GM23338 (cell line): ENCODE data around the gene ME3. TPM values are rescaled to one million over a fixed set of nuclear protein-coding genes. Genes with fewer than 3 reads are reported as not detected.

ENCODE experiments used
- ATAC-seq: fragments of 200-7000 bp; cut with Tn5 transposase; 3 replicates; pipeline ENCODE4 v1.9.1; 2020
- DNase-seq: peaks from one replicate; pipeline ENCODE4 v3.0.0-alpha.2; 2015; ENCODE audit warnings: low spot score
- H2AFZ ChIP-seq: fragments of 200-600 bp; sonication (generic); 2 replicates; pipeline ENCODE4 v1.8.0; 2016; ENCODE audit warnings: antibody characterized with exemption, mild to moderate bottlenecking, moderate library complexity
- H3F3A ChIP-seq: fragments of 200-600 bp; sonication (generic); replicated peaks from 2 replicates; pipeline ENCODE4 v1.8.0; 2017; ENCODE audit warnings: antibody characterized with exemption, mixed run types, low read depth
- H3K27ac ChIP-seq: fragments of 200-600 bp; sonication (generic); 2 replicates; pipeline ENCODE4 v1.6.1; 2016; ENCODE audit warnings: low read depth
- H3K27me3 ChIP-seq: fragments of 200-600 bp; sonication (generic); 2 replicates; pipeline ENCODE4 v1.8.0; 2016; ENCODE audit warnings: mild to moderate bottlenecking, mixed run types, moderate library complexity; ENCODE audit not compliant: insufficient read depth
- H3K36me3 ChIP-seq: fragments of 200-600 bp; sonication (generic); 2 replicates; pipeline ENCODE4 v1.8.0; 2016; ENCODE audit warnings: mild to moderate bottlenecking; ENCODE audit not compliant: insufficient read depth
- H3K4me1 ChIP-seq: fragments of 200-600 bp; sonication (generic); 2 replicates; pipeline ENCODE4 v1.8.0; 2016; ENCODE audit warnings: mild to moderate bottlenecking, moderate library complexity; ENCODE audit not compliant: insufficient read depth
- H3K4me2 ChIP-seq: fragments of 200-600 bp; sonication (generic); 2 replicates; pipeline ENCODE4 v1.7.1; 2017; ENCODE audit warnings: mixed run types
- H3K4me3 ChIP-seq: fragments of 200-600 bp; sonication (generic); 2 replicates; pipeline ENCODE4 v1.6.1; 2016; ENCODE audit warnings: mixed run types
- H3K79me2 ChIP-seq: fragments of 200-600 bp; sonication (generic); replicated peaks from 2 replicates; pipeline ENCODE4 v1.8.0; 2017; ENCODE audit warnings: mild to moderate bottlenecking; ENCODE audit not compliant: insufficient read depth
- H3K9me2 ChIP-seq: fragments of 200-600 bp; sonication (generic); 2 replicates; pipeline ENCODE4 v1.8.0; 2017; ENCODE audit not compliant: insufficient read depth
- H4K20me1 ChIP-seq: fragments of 200-600 bp; sonication (generic); replicated peaks from 2 replicates; pipeline ENCODE4 v1.8.0; 2017; ENCODE audit warnings: mild to moderate bottlenecking; ENCODE audit not compliant: insufficient read depth
- H3K27ac Mint-ChIP-seq: 2 replicates; pipeline ENCODE4 v1.8.0; 2020; ENCODE audit warnings: inconsistent platforms, mild to moderate bottlenecking, moderate library complexity, mixed read lengths
- H3K27me3 Mint-ChIP-seq: 3 replicates; pipeline ENCODE4 v1.8.0; 2022; ENCODE audit warnings: low read depth, mild to moderate bottlenecking, moderate library complexity, mixed read lengths, inconsistent platforms; ENCODE audit not compliant: insufficient read depth, poor library complexity
- H3K36me3 Mint-ChIP-seq: 3 replicates; pipeline ENCODE4 v1.8.0; 2021; ENCODE audit warnings: low read depth, mild to moderate bottlenecking, inconsistent platforms, moderate library complexity, mixed read lengths
- H3K4me1 Mint-ChIP-seq: 3 replicates; pipeline ENCODE4 v1.8.0; 2020; ENCODE audit warnings: mild to moderate bottlenecking, inconsistent platforms, mixed read lengths
- H3K4me3 Mint-ChIP-seq: 3 replicates; pipeline ENCODE4 v1.8.0; 2021; ENCODE audit warnings: moderate library complexity, mild to moderate bottlenecking, inconsistent platforms, mixed read lengths
- H3K9me3 Mint-ChIP-seq: 3 replicates; pipeline ENCODE4 v1.8.0; 2020; ENCODE audit warnings: moderate library complexity, mild to moderate bottlenecking, inconsistent platforms, mixed read lengths
- CREB1 ChIP-seq: fragments of 250-450 bp; sonication (Bioruptor Pico); IDR thresholded peaks from 2 replicates; pipeline ENCODE4 v1.5.0; 2020; ENCODE audit warnings: low read depth, mild to moderate bottlenecking, moderate library complexity
- EZH2 ChIP-seq: fragments of 200-600 bp; sonication (generic); IDR thresholded peaks from one replicate; pipeline ENCODE4 v1.8.0; 2017; ENCODE audit warnings: antibody characterized with exemption, mild to moderate bottlenecking, low read depth; ENCODE audit not compliant: unreplicated experiment
- EZH2phosphoT487 ChIP-seq: fragments of 200-600 bp; sonication (generic); IDR thresholded peaks from one replicate; pipeline ENCODE4 v1.8.1; 2018; ENCODE audit warnings: antibody characterized with exemption; ENCODE audit not compliant: unreplicated experiment
- JUNB ChIP-seq: IDR thresholded peaks from one replicate; pipeline ENCODE4 v1.6.1; 2016; ENCODE audit warnings: antibody characterized with exemption; ENCODE audit not compliant: unreplicated experiment
- NANOG ChIP-seq: IDR thresholded peaks from 2 replicates; pipeline ENCODE4 v1.6.1; 2016; ENCODE audit warnings: antibody characterized with exemption, borderline replicate concordance
- POLR2AphosphoS5 ChIP-seq: IDR thresholded peaks from 2 replicates; pipeline ENCODE4 v1.6.1; 2016; ENCODE audit warnings: antibody characterized with exemption, low read depth
- REST ChIP-seq: IDR thresholded peaks from one replicate; pipeline ENCODE4 v1.6.1; 2018; ENCODE audit warnings: antibody characterized with exemption; ENCODE audit not compliant: unreplicated experiment
- STAT1 ChIP-seq: IDR thresholded peaks from one replicate; pipeline ENCODE4 v1.6.1; 2016; ENCODE audit warnings: antibody characterized with exemption; ENCODE audit not compliant: unreplicated experiment
- ZNF114 ChIP-seq: fragments of 250-450 bp; sonication (Bioruptor Pico); IDR thresholded peaks from 2 replicates; pipeline ENCODE4 v1.5.0; 2020; ENCODE audit warnings: mild to moderate bottlenecking, moderate library complexity
- ZNF331 ChIP-seq: fragments of 250-450 bp; sonication (Bioruptor Pico); IDR thresholded peaks from 2 replicates; pipeline ENCODE4 v1.5.0; 2020; ENCODE audit warnings: low read depth, mild to moderate bottlenecking, moderate library complexity
- polyA plus RNA-seq: library from polyadenylated mRNA; unstranded; fragments of >200 nt; fragmentation: Nextera tagmentation; extraction: Ambion mirVana; gene quantifications from 2 replicates; pipeline ENCODE4 v1.2.1, GENCODE V29; 2016
- total RNA-seq: library from RNA; depleted of rRNA; stranded (reverse); fragments of >200 nt; shearing (Covaris generic); gene quantifications from 2 replicates; pipeline ENCODE4 v1.2.3, GENCODE V29; 2014
- TF ChIP-seq, protein P1 (sequence below): IDR thresholded peaks from 2 replicates; pipeline ENCODE4 v1.6.1; 2016; ENCODE audit warnings: antibody characterized with exemption
- TF ChIP-seq, protein P2 (sequence below), 2 experiments: fragments of 200-600 bp in 1 of 2; sonication (generic) in 1 of 2; conservative IDR thresholded peaks; 2 replicates each; pipeline versions ENCODE4 v1.5.1 to v1.6.1; 2016 to 2017; ENCODE audit warnings: antibody characterized with exemption in 2 of 2, low read depth in 2 of 2, mild to moderate bottlenecking in 2 of 2, moderate library complexity in 1 of 2
- TF ChIP-seq, protein P3 (sequence below): fragments of 250-450 bp; sonication (Bioruptor Pico); IDR thresholded peaks from 2 replicates; pipeline ENCODE4 v1.5.0; 2020; ENCODE audit warnings: mild to moderate bottlenecking, moderate library complexity

ME3 gene
- total and polyA plus RNA-seq, 2 experiments from 2014 or later = 1.3 to 4.0 TPM

DNA sequence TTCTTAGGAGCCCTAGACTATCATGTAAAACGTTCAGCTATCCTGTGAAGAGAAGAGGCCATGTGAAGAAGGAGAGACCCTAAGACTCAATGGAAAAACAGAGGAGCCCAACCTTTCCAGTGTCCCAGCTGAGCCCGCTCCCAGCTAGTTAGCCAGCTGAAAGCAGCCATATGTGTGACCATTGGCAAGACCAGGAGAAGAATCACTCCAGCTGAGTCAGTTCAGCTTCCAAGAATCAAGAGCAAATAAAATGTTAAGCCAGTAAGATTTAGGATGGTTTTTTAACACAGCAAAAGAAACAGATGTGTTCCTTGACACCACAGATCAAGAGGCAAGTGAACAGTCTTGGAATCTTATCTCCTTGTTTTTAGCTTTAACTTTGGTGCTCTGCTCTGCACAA lies 189.7 kb downstream of the ME3 start:
- Histone ChIP-seq H3K4me2 (no peak overlapping the region), H3K79me2 (no peaks in the 10 kb centered on the region), H3K36me3 (no peaks in the 10 kb centered on the region), H3K27ac (no peak overlapping the region), H4K20me1 (no peaks in the 10 kb centered on the region), H3K27me3 (no peaks in the 10 kb centered on the region), H3K9me2 (0 out of 2 replicates have a peak, but pooled peaks cover 3% of the 10 kb centered on the region), H2AFZ (no peak overlapping the region), H3K4me3 (no peak overlapping the region), H3K4me1 (peaks cover 9% of the 10 kb centered on the region; the same call in 1 of the 2 replicates), H3F3A (no peaks in the 10 kb centered on the region)
- ATAC-seq = no peak
- Mint-ChIP-seq H3K36me3 (no peaks in the 10 kb centered on the region), H3K4me1 (peaks cover 8% of the 10 kb centered on the region; the same call in 2 of the 3 replicates), H3K4me3 (no peak overlapping the region), H3K27me3 (no peaks in the 10 kb centered on the region), H3K9me3 (no peaks in the 10 kb centered on the region), H3K27ac (no peak overlapping the region)
- DNase-seq = no peak
- TF ChIP-seq, protein P1, sequence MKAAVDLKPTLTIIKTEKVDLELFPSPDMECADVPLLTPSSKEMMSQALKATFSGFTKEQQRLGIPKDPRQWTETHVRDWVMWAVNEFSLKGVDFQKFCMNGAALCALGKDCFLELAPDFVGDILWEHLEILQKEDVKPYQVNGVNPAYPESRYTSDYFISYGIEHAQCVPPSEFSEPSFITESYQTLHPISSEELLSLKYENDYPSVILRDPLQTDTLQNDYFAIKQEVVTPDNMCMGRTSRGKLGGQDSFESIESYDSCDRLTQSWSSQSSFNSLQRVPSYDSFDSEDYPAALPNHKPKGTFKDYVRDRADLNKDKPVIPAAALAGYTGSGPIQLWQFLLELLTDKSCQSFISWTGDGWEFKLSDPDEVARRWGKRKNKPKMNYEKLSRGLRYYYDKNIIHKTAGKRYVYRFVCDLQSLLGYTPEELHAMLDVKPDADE = no peak
- TF ChIP-seq STAT1 = no peak
- TF ChIP-seq EZH2 = no peak
- no peak for TF ChIP-seq CREB1 (CRISPR knock-in tag)
- TF ChIP-seq, protein P2, sequence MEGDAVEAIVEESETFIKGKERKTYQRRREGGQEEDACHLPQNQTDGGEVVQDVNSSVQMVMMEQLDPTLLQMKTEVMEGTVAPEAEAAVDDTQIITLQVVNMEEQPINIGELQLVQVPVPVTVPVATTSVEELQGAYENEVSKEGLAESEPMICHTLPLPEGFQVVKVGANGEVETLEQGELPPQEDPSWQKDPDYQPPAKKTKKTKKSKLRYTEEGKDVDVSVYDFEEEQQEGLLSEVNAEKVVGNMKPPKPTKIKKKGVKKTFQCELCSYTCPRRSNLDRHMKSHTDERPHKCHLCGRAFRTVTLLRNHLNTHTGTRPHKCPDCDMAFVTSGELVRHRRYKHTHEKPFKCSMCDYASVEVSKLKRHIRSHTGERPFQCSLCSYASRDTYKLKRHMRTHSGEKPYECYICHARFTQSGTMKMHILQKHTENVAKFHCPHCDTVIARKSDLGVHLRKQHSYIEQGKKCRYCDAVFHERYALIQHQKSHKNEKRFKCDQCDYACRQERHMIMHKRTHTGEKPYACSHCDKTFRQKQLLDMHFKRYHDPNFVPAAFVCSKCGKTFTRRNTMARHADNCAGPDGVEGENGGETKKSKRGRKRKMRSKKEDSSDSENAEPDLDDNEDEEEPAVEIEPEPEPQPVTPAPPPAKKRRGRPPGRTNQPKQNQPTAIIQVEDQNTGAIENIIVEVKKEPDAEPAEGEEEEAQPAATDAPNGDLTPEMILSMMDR (conservative IDR thresholded peaks at IDR 0.05; ENCODE audit: low read depth in 2 of 2) = no peak
- TF ChIP-seq ZNF114 (CRISPR knock-in tag) = no peak
- no peak for TF ChIP-seq ZNF331 (CRISPR knock-in tag)
- no peak for TF ChIP-seq REST
- no peak for TF ChIP-seq NANOG
- no peak for TF ChIP-seq POLR2AphosphoS5
- no peak for TF ChIP-seq EZH2phosphoT487
- no peak for TF ChIP-seq JUNB
- TF ChIP-seq, protein P3, sequence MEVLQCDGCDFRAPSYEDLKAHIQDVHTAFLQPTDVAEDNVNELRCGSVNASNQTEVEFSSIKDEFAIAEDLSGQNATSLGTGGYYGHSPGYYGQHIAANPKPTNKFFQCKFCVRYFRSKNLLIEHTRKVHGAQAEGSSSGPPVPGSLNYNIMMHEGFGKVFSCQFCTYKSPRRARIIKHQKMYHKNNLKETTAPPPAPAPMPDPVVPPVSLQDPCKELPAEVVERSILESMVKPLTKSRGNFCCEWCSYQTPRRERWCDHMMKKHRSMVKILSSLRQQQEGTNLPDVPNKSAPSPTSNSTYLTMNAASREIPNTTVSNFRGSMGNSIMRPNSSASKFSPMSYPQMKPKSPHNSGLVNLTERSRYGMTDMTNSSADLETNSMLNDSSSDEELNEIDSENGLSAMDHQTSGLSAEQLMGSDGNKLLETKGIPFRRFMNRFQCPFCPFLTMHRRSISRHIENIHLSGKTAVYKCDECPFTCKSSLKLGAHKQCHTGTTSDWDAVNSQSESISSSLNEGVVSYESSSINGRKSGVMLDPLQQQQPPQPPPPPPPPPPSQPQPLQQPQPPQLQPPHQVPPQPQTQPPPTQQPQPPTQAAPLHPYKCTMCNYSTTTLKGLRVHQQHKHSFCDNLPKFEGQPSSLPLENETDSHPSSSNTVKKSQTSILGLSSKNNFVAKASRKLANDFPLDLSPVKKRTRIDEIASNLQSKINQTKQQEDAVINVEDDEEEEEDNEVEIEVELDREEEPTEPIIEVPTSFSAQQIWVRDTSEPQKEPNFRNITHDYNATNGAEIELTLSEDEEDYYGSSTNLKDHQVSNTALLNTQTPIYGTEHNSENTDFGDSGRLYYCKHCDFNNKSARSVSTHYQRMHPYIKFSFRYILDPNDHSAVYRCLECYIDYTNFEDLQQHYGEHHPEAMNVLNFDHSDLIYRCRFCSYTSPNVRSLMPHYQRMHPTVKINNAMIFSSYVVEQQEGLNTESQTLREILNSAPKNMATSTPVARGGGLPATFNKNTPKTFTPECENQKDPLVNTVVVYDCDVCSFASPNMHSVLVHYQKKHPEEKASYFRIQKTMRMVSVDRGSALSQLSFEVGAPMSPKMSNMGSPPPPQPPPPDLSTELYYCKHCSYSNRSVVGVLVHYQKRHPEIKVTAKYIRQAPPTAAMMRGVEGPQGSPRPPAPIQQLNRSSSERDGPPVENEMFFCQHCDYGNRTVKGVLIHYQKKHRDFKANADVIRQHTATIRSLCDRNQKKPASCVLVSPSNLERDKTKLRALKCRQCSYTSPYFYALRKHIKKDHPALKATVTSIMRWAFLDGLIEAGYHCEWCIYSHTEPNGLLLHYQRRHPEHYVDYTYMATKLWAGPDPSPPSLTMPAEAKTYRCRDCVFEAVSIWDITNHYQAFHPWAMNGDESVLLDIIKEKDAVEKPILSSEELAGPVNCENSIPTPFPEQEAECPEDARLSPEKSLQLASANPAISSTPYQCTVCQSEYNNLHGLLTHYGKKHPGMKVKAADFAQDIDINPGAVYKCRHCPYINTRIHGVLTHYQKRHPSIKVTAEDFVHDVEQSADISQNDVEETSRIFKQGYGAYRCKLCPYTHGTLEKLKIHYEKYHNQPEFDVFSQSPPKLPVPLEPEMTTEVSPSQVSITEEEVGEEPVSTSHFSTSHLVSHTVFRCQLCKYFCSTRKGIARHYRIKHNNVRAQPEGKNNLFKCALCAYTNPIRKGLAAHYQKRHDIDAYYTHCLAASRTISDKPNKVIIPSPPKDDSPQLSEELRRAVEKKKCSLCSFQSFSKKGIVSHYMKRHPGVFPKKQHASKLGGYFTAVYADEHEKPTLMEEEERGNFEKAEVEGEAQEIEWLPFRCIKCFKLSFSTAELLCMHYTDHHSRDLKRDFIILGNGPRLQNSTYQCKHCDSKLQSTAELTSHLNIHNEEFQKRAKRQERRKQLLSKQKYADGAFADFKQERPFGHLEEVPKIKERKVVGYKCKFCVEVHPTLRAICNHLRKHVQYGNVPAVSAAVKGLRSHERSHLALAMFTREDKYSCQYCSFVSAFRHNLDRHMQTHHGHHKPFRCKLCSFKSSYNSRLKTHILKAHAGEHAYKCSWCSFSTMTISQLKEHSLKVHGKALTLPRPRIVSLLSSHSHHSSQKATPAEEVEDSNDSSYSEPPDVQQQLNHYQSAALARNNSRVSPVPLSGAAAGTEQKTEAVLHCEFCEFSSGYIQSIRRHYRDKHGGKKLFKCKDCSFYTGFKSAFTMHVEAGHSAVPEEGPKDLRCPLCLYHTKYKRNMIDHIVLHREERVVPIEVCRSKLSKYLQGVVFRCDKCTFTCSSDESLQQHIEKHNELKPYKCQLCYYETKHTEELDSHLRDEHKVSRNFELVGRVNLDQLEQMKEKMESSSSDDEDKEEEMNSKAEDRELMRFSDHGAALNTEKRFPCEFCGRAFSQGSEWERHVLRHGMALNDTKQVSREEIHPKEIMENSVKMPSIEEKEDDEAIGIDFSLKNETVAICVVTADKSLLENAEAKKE (CRISPR knock-in tag) = no peak
